HEK293 (cell line): Measurements from ENCODE around the gene FADS6.
A peak's percentile ranks its signal among the peaks of the same experiment; 100 is the strongest.

ENCODE experiments used
- CTCF ChIA-PET: fragments of 350-600 bp; formaldehyde crosslinking; extraction: SDS; loops from one replicate; lab custom pipeline; 2021; ENCODE audit warnings: antibody characterized with exemption; lab: Yijun Ruan, JAX
- POLR2A ChIA-PET: fragments of 300-600 bp; formaldehyde crosslinking; extraction: SDS; loops from one replicate; lab custom pipeline; 2020; ENCODE audit warnings: antibody characterized with exemption, inconsistent platforms; lab: Yijun Ruan, JAX
- H3K27ac ChIP-seq: fragments of 200-500 bp; sonication (Bioruptor generic); 2 replicates; pipeline ENCODE4 v1.5.1; 2014; ENCODE audit warnings: low read depth, low read length, control low read depth, inconsistent platforms; ENCODE audit errors: extremely low read depth
- H3K36me3 ChIP-seq, 2 experiments: fragments of 200-500 bp in 1 of 2; sonication (Bioruptor generic) in 1 of 2; 1 replicate in 1 of 2; 2 replicates in 1 of 2; pipeline ENCODE4 v1.5.1; 2014 to 2017; ENCODE audit warnings: inconsistent platforms in 2 of 2, low read length in 2 of 2; ENCODE audit not compliant: control insufficient read depth in 2 of 2, insufficient read depth in 1 of 2
- H3K4me1 ChIP-seq: fragments of 200-500 bp; sonication (Bioruptor generic); 2 replicates; pipeline ENCODE4 v1.5.1; 2014; ENCODE audit warnings: mild to moderate bottlenecking, low read length, inconsistent platforms; ENCODE audit not compliant: control insufficient read depth, insufficient read depth
- H3K4me3 ChIP-seq: 2 replicates; pipeline ENCODE4 v1.5.1; 2011; ENCODE audit warnings: low read depth, mild to moderate bottlenecking, control low read depth, low read length, moderate library complexity
- H3K9me3 ChIP-seq: fragments of 200-500 bp; sonication (Bioruptor generic); 2 replicates; pipeline ENCODE4 v1.5.1; 2014; ENCODE audit warnings: low read depth, low read length, inconsistent platforms; ENCODE audit not compliant: control insufficient read depth, insufficient read depth
- BCL6B ChIP-seq: fragments of 450-650 bp; formaldehyde crosslinking; IDR thresholded peaks from 2 replicates; pipeline ENCODE4 v1.5.1; 2017; ENCODE audit warnings: missing biosample characterization, missing genetic modification characterization
- GLI2 ChIP-seq: fragments of 450-650 bp; formaldehyde crosslinking; IDR thresholded peaks from 2 replicates; pipeline ENCODE4; 2017; ENCODE audit warnings: missing biosample characterization, missing genetic modification characterization, low read depth, borderline replicate concordance
- HOXC10 ChIP-seq: sonication (generic); formaldehyde crosslinking; IDR thresholded peaks from 2 replicates; pipeline ENCODE4 v1.8.1; 2023; ENCODE audit warnings: mild to moderate bottlenecking, missing genetic modification reagents
- PRDM6 ChIP-seq: fragments of 450-650 bp; formaldehyde crosslinking; IDR thresholded peaks from 2 replicates; pipeline ENCODE4 v1.5.1; 2017; ENCODE audit warnings: missing biosample characterization, missing genetic modification characterization
- TRIM28 ChIP-seq: IDR thresholded peaks from 2 replicates; pipeline ENCODE4 v1.6.1; 2011; ENCODE audit warnings: low read length, control low read depth, borderline replicate concordance
- ZBTB7A ChIP-seq: fragments of 450-650 bp; formaldehyde crosslinking; IDR thresholded peaks from 2 replicates; pipeline ENCODE4 v1.5.1; 2016; ENCODE audit warnings: low read depth, missing biosample characterization, missing genetic modification characterization
- ZNF114 ChIP-seq: fragments of 450-650 bp; formaldehyde crosslinking; IDR thresholded peaks from 2 replicates; pipeline ENCODE4 v1.5.0; 2017; ENCODE audit warnings: missing biosample characterization, missing genetic modification characterization
- ZNF239 ChIP-seq: fragments of 450-650 bp; formaldehyde crosslinking; IDR thresholded peaks from 2 replicates; pipeline ENCODE4 v1.5.1; 2016; ENCODE audit warnings: missing biosample characterization, missing genetic modification characterization
- ZNF26 ChIP-seq: fragments of 450-650 bp; formaldehyde crosslinking; IDR thresholded peaks from 2 replicates; pipeline ENCODE4 v1.5.1; 2016; ENCODE audit warnings: missing biosample characterization, missing genetic modification characterization
- ZNF280C ChIP-seq: fragments of 450-650 bp; formaldehyde crosslinking; IDR thresholded peaks from 2 replicates; pipeline ENCODE4 v1.5.1; 2016; ENCODE audit warnings: missing biosample characterization, missing genetic modification characterization
- ZNF341 ChIP-seq: fragments of 450-650 bp; formaldehyde crosslinking; IDR thresholded peaks from 2 replicates; pipeline ENCODE4; 2016; ENCODE audit warnings: low read depth, missing biosample characterization, missing genetic modification characterization
- ZNF362 ChIP-seq: fragments of 450-650 bp; formaldehyde crosslinking; IDR thresholded peaks from 2 replicates; pipeline ENCODE4 v1.5.1; 2016; ENCODE audit warnings: missing biosample characterization, missing genetic modification characterization
- ZNF529 ChIP-seq: fragments of 450-650 bp; formaldehyde crosslinking; IDR thresholded peaks from 2 replicates; pipeline ENCODE4 v1.5.1; 2017; ENCODE audit warnings: missing genetic modification characterization, missing biosample characterization; ENCODE audit not compliant: insufficient replicate concordance
- ZNF544 ChIP-seq: fragments of 450-650 bp; formaldehyde crosslinking; IDR thresholded peaks from 2 replicates; pipeline ENCODE4 v1.5.0; 2017; ENCODE audit warnings: missing biosample characterization, missing genetic modification characterization
- ZNF548 ChIP-seq: fragments of 450-650 bp; formaldehyde crosslinking; IDR thresholded peaks from 2 replicates; pipeline ENCODE4 v1.5.1; 2016; ENCODE audit warnings: missing biosample characterization, missing genetic modification characterization
- ZNF580 ChIP-seq: fragments of 450-650 bp; formaldehyde crosslinking; IDR thresholded peaks from 2 replicates; pipeline ENCODE4 v1.5.1; 2016; ENCODE audit warnings: missing biosample characterization, missing genetic modification characterization
- ZNF768 ChIP-seq: fragments of 450-650 bp; formaldehyde crosslinking; IDR thresholded peaks from 2 replicates; pipeline ENCODE4 v1.5.1; 2018; ENCODE audit warnings: missing biosample characterization, mild to moderate bottlenecking, missing genetic modification characterization
- ZNF777 ChIP-seq: fragments of 450-650 bp; formaldehyde crosslinking; IDR thresholded peaks from 2 replicates; pipeline ENCODE4 v1.5.1; 2017; ENCODE audit warnings: missing biosample characterization, missing genetic modification characterization, borderline replicate concordance

The FADS6 gene

GRCh38 chr17:74856112-74856511 is 37.3 kb downstream of the FADS6 start:
- no peak overlapping the region for H3K4me3 ChIP-seq
- no peak for TF ChIP-seq ZNF239 (tag by site-specific recombination)
- TF ChIP-seq ZNF544 (tag by site-specific recombination), result no peak
- TF ChIP-seq BCL6B (tag by site-specific recombination), result no peak
- no peak for TF ChIP-seq ZNF529
- H3K9me3 ChIP-seq, result no peaks in the 10 kb centered on the region
- no peaks in the 10 kb centered on the region for H3K36me3 ChIP-seq
- no peak overlapping the region for H3K27ac ChIP-seq
- ChIA-PET CTCF (interaction anchor here (0.5 to 14.4 kb wide), 6 partner anchors 9 to 556 kb away, joined by 3 to 338 read pairs (median 8); partner anchors contain the start of gene FDXR), POLR2A (interaction anchor here (0.6 to 2.3 kb wide), 2 partner anchors 17 to 103 kb away, joined by 8 to 12 read pairs; partner anchors contain the start of gene FDXR)
- H3K4me1 ChIP-seq, result peaks cover 5% of the 10 kb centered on the region; the same call in 1 of the 2 replicates

- Histone ChIP-seq H3K4me1 (peaks cover 5% of the 10 kb centered on the region; the same call in 1 of the 2 replicates), H3K36me3 (no peaks in the 10 kb centered on the region), H3K27ac (no peak overlapping the region), H3K4me3 (no peak overlapping the region), H3K9me3 (no peaks in the 10 kb centered on the region)
- ChIA-PET CTCF (interaction anchor here (0.9 to 14.4 kb wide), 6 partner anchors 10 to 110 kb away, joined by 3 to 338 read pairs (median 8); partner anchors contain the start of genes FDXR and NAT9), POLR2A (interaction anchor here (0.5 kb wide), 1 partner anchor 66 kb away, joined by 3 read pairs; no protein-coding TSS in a partner anchor)
- TF ChIP-seq ZNF580 (tag by site-specific recombination) (0 out of 2 replicates have a peak, but pooled peaks have one; percentile 12), ZNF768 (tag by site-specific recombination) (peak; percentile 74; the same call in 1 of the 2 replicates), ZNF777 (tag by site-specific recombination) (no peak)
Measured at GRCh38 chr17:74855323-74855722, 38.1 kb downstream of the FADS6 start.

GRCh38 chr17:74854792-74855191 is 38.6 kb downstream of the FADS6 start:
- ChIA-PET POLR2A (interaction anchor here (3.6 kb wide), 1 partner anchor 17 kb away, joined by 47 read pairs; the partner anchor contains the start of gene FDXR), CTCF (interaction anchor here (0.9 to 19.0 kb wide), 5 partner anchors 8 to 109 kb away, joined by 3 to 338 read pairs (median 12); partner anchors contain the start of genes GRIN2C and NAT9)
- H3K36me3 ChIP-seq, result no peaks in the 10 kb centered on the region
- H3K4me1 ChIP-seq, result peaks cover 5% of the 10 kb centered on the region; the same call in 1 of the 2 replicates
- TF ChIP-seq ZNF26 (tag by site-specific recombination) (no peak), ZBTB7A (no peak), GLI2 (no peak), HOXC10 (CRISPR knock-in tag) (no peak), TRIM28 (no peak), ZNF114 (tag by site-specific recombination) (no peak), PRDM6 (tag by site-specific recombination) (no peak), ZNF280C (tag by site-specific recombination) (no peak), ZNF548 (tag by site-specific recombination) (no peak), ZNF362 (tag by site-specific recombination) (no peak), ZNF341 (tag by site-specific recombination) (no peak)
- no peak overlapping the region for H3K27ac ChIP-seq
- H3K9me3 ChIP-seq, result no peaks in the 10 kb centered on the region
- H3K4me3 ChIP-seq, result no peak overlapping the region
